ENCODE data around the gene EYS. TPM values are rescaled to one million over a fixed set of nuclear protein-coding genes. Genes with fewer than 3 reads are reported as not detected.

EYS gene
- polyA plus RNA-seq, 1 of the 3 experiments (the other 2 are of a cell fraction), result 0.05 TPM

DNA sequence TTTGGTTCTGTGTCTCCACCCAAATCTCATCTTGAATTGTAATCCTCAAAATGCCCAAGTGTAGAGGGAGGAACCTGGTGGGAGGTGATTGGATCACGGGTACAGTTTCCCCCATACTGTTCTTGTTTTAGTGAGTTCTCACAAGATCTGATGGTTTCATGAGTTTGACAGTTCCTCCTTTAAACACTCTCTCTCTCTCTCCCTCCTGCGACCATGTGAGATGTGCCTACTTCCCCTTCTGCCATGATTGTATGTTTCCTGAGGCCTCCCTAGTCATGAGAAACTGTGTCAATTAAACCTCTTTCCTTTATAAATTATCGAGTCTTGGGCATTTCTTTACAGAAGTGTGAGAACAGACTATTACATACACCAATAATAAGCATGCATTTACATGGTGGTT is 12.1 kb upstream of the EYS start:
- Histone ChIP-seq H3K9ac (no peak overlapping the region), H3K4me2 (no peak overlapping the region), H3K27me3 (ENCODE audit: insufficient read depth) (no peaks in the 10 kb centered on the region), H3K9me3 (no peaks in the 10 kb centered on the region), H3F3A (replicated peaks; ENCODE audit: insufficient read depth) (no peaks in the 10 kb centered on the region), H3K79me2 (ENCODE audit: insufficient read depth) (no peaks in the 10 kb centered on the region), H3K4me3 (ENCODE audit: low read depth in 2 of 2, low read length in 1 of 2) (no peak overlapping the region), H3K9me2 (no peaks in the 10 kb centered on the region), H2AFZ (ENCODE audit: low read depth) (no peak overlapping the region), H3K36me3 (replicated peaks in 1 of 2; ENCODE audit: control insufficient read depth in 1 of 2, insufficient read depth in 2 of 2, low read length in 1 of 2) (no peaks in the 10 kb centered on the region), H3K27ac (ENCODE audit: low read depth in 2 of 2, low read length in 1 of 2) (no peak overlapping the region), H3K4me1 (ENCODE audit: control insufficient read depth in 1 of 2, insufficient read depth in 2 of 2, low read depth in 1 of 2, low read length in 1 of 2) (no peaks in the 10 kb centered on the region), H4K20me1 (ENCODE audit: insufficient read depth) (no peaks in the 10 kb centered on the region)
- DNase-seq, result no peak
- WGBS (ENCODE audit: low lambda C conversion rate), result 39% methylated on average over 3 of the region's 3 CpGs
- CTCF ChIA-PET, result no interaction called here
- TF ChIP-seq SMC3 (IDR thresholded peaks at IDR 0.05; ENCODE audit: low read depth, low read length), result no peak
- no peak for TF ChIP-seq ELF1 (IDR thresholded peaks at IDR 0.05)
- TF ChIP-seq FOSL2 (IDR thresholded peaks at IDR 0.05; ENCODE audit: borderline replicate concordance, low read depth), result no peak
- no peak for TF ChIP-seq MAX (IDR thresholded peaks at IDR 0.05; ENCODE audit: low read depth)
- TF ChIP-seq USF1 (IDR thresholded peaks at IDR 0.05; ENCODE audit: borderline replicate concordance, low read depth), result no peak
- TF ChIP-seq EZH2phosphoT487 (IDR thresholded peaks at IDR 0.05; ENCODE audit: borderline replicate concordance, low read depth), result no peak
- POLR2A ChIA-PET, result no interaction called here

- Histone ChIP-seq H3K9ac (no peak overlapping the region), H3K4me2 (no peak overlapping the region), H3K9me3 (no peaks in the 10 kb centered on the region), H3F3A (replicated peaks; ENCODE audit: insufficient read depth) (no peaks in the 10 kb centered on the region), H2AFZ (ENCODE audit: low read depth) (no peak overlapping the region), H4K20me1 (ENCODE audit: insufficient read depth) (no peaks in the 10 kb centered on the region), H3K27me3 (ENCODE audit: insufficient read depth) (no peaks in the 10 kb centered on the region), H3K9me2 (no peaks in the 10 kb centered on the region), H3K27ac (ENCODE audit: low read depth in 2 of 2, low read length in 1 of 2) (no peak overlapping the region), H3K4me1 (ENCODE audit: control insufficient read depth in 1 of 2, insufficient read depth in 2 of 2, low read depth in 1 of 2, low read length in 1 of 2) (no peaks in the 10 kb centered on the region; a peak in 1 of 4 replicates), H3K79me2 (ENCODE audit: insufficient read depth) (no peaks in the 10 kb centered on the region), H3K36me3 (replicated peaks in 1 of 2; ENCODE audit: control insufficient read depth in 1 of 2, insufficient read depth in 2 of 2, low read length in 1 of 2) (no peaks in the 10 kb centered on the region), H3K4me3 (ENCODE audit: low read depth in 2 of 2, low read length in 1 of 2) (no peak overlapping the region)
- POLR2A ChIA-PET, result no interaction called here
- DNase-seq, result no peak
- CTCF ChIA-PET, result no interaction called here
- no peak for TF ChIP-seq FOXM1 (IDR thresholded peaks at IDR 0.05; ENCODE audit: low read depth)
- TF ChIP-seq MAX (IDR thresholded peaks at IDR 0.05; ENCODE audit: low read depth), result no peak
- no peak for TF ChIP-seq CHD2 (IDR thresholded peaks at IDR 0.05; ENCODE audit: low read length, partially characterized antibody)
- no peak for TF ChIP-seq SMC3 (IDR thresholded peaks at IDR 0.05; ENCODE audit: low read depth, low read length)
- TF ChIP-seq JUND (IDR thresholded peaks at IDR 0.05), result no peak
- TF ChIP-seq YY1 (IDR thresholded peaks at IDR 0.05; ENCODE audit: low read depth), result no peak
- no peak for TF ChIP-seq USF2 (IDR thresholded peaks at IDR 0.05; ENCODE audit: borderline replicate concordance, low read depth, low read length)
- TF ChIP-seq, protein P1, sequence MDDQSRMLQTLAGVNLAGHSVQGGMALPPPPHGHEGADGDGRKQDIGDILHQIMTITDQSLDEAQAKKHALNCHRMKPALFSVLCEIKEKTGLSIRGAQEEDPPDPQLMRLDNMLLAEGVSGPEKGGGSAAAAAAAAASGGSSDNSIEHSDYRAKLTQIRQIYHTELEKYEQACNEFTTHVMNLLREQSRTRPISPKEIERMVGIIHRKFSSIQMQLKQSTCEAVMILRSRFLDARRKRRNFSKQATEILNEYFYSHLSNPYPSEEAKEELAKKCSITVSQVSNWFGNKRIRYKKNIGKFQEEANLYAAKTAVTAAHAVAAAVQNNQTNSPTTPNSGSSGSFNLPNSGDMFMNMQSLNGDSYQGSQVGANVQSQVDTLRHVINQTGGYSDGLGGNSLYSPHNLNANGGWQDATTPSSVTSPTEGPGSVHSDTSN (IDR thresholded peaks at IDR 0.05), result no peak
Observed at GRCh38 chr6:65711531-65711930, 4.5 kb upstream of the EYS start.

All from SK-N-SH (cell line).